WTC11 (cell line): Measurements from ENCODE around the gene GAS6. TPM values are rescaled to one million over a fixed set of nuclear protein-coding genes. Genes with fewer than 3 reads are reported as not detected.

ENCODE experiments used
- ATAC-seq: fragments of 200-7000 bp; cut with Tn5 transposase; 2 replicates; pipeline ENCODE4 v1.10.0; 2021; ENCODE audit warnings: mild to moderate bottlenecking, moderate library complexity
- CTCF ChIA-PET: fragments of 300-600 bp; sonication (Branson Sonifier 250); formaldehyde crosslinking; loops from one replicate; lab custom pipeline; 2021; ENCODE audit warnings: antibody characterized with exemption; lab: Charles Lee
- POLR2A ChIA-PET: fragments of 350-600 bp; sonication (Branson Sonifier 250); formaldehyde crosslinking; loops from one replicate; lab custom pipeline; 2021; ENCODE audit warnings: antibody characterized with exemption; lab: Charles Lee
- DNase-seq: peaks from one replicate; pipeline ENCODE4 v3.0.0; 2021; ENCODE audit warnings: low spot score
- H3K27ac Mint-ChIP-seq: 2 replicates; pipeline ENCODE4 v1.8.0; 2021; ENCODE audit warnings: mixed read lengths
- H3K27me3 Mint-ChIP-seq: 2 replicates; pipeline ENCODE4 v1.8.0; 2021; ENCODE audit warnings: low read depth, mild to moderate bottlenecking, moderate library complexity, mixed read lengths
- H3K36me3 Mint-ChIP-seq: 2 replicates; pipeline ENCODE4 v1.8.0; 2021; ENCODE audit warnings: mixed read lengths
- H3K4me1 Mint-ChIP-seq: 2 replicates; pipeline ENCODE4 v1.8.0; 2022; ENCODE audit warnings: mixed read lengths
- H3K4me3 Mint-ChIP-seq: 2 replicates; pipeline ENCODE4 v1.8.0; 2021; ENCODE audit warnings: mild to moderate bottlenecking, moderate library complexity, mixed read lengths
- H3K9me3 Mint-ChIP-seq: 2 replicates; pipeline ENCODE4 v1.8.0; 2021; ENCODE audit warnings: mixed read lengths
- ATF1 ChIP-seq: sonication (generic); formaldehyde crosslinking; IDR thresholded peaks from 2 replicates; pipeline ENCODE4 v1.8.1; 2023; ENCODE audit warnings: mild to moderate bottlenecking, moderate library complexity, missing genetic modification reagents
- ATF6 ChIP-seq: sonication (generic); formaldehyde crosslinking; IDR thresholded peaks from 2 replicates; pipeline ENCODE4 v1.8.1; 2023; ENCODE audit warnings: mild to moderate bottlenecking, missing genetic modification reagents
- CBFB ChIP-seq: sonication (generic); formaldehyde crosslinking; IDR thresholded peaks from 2 replicates; pipeline ENCODE4 v1.8.1; 2022; ENCODE audit warnings: mild to moderate bottlenecking, low read depth, missing genetic modification reagents
- EMX1 ChIP-seq: fragments of 250-450 bp; sonication (Bioruptor Pico); IDR thresholded peaks from 2 replicates; pipeline ENCODE4 v1.8.0; 2021; ENCODE audit warnings: mild to moderate bottlenecking
- FOXP1 ChIP-seq: sonication (generic); formaldehyde crosslinking; IDR thresholded peaks from 2 replicates; pipeline ENCODE4 v1.8.0; 2022; ENCODE audit warnings: missing genetic modification reagents, mild to moderate bottlenecking, moderate library complexity, borderline replicate concordance
- FOXP4 ChIP-seq: sonication (generic); formaldehyde crosslinking; IDR thresholded peaks from 2 replicates; pipeline ENCODE4 v1.8.0; 2022; ENCODE audit warnings: mild to moderate bottlenecking, missing genetic modification reagents
- JAZF1 ChIP-seq: fragments of 250-450 bp; sonication (Bioruptor Pico); IDR thresholded peaks from 2 replicates; pipeline ENCODE4 v1.9.0; 2021; ENCODE audit warnings: moderate library complexity, mild to moderate bottlenecking, inconsistent platforms
- NFE2L1 ChIP-seq: sonication (generic); formaldehyde crosslinking; IDR thresholded peaks from 2 replicates; pipeline ENCODE4 v1.8.1; 2023; ENCODE audit warnings: missing genetic modification reagents
- NR1H2 ChIP-seq: sonication (generic); formaldehyde crosslinking; IDR thresholded peaks from 2 replicates; pipeline ENCODE4 v1.9.0; 2021; ENCODE audit warnings: mild to moderate bottlenecking, moderate library complexity, missing genetic modification reagents
- SMAD4 ChIP-seq: sonication (generic); formaldehyde crosslinking; IDR thresholded peaks from 2 replicates; pipeline ENCODE4 v1.8.0; 2022; ENCODE audit warnings: mild to moderate bottlenecking, missing genetic modification reagents
- SP1 ChIP-seq: sonication (generic); formaldehyde crosslinking; conservative IDR thresholded peaks from 2 replicates; pipeline ENCODE4 v1.8.1; 2022; ENCODE audit warnings: missing genetic modification reagents
- TEAD4 ChIP-seq: sonication (generic); formaldehyde crosslinking; IDR thresholded peaks from 2 replicates; pipeline ENCODE4 v1.8.0; 2022; ENCODE audit warnings: mild to moderate bottlenecking, missing genetic modification reagents
- ZNF232 ChIP-seq: sonication (generic); formaldehyde crosslinking; IDR thresholded peaks from 2 replicates; pipeline ENCODE4 v1.8.0; 2022; ENCODE audit warnings: mild to moderate bottlenecking, missing genetic modification reagents
- ZNF317 ChIP-seq: sonication (generic); formaldehyde crosslinking; IDR thresholded peaks from 2 replicates; pipeline ENCODE4 v1.8.1; 2023; ENCODE audit warnings: low read depth, mild to moderate bottlenecking, moderate library complexity, missing genetic modification reagents, borderline replicate concordance
- ZNF423 ChIP-seq: fragments of 250-450 bp; sonication (Bioruptor Pico); IDR thresholded peaks from 2 replicates; pipeline ENCODE4 v2.1.2; 2022; ENCODE audit warnings: mild to moderate bottlenecking, moderate library complexity
- total RNA-seq: library from RNA; stranded (reverse); gene quantifications from 3 replicates; pipeline ENCODE4 v1.2.3, GENCODE V29; 2021
- TF ChIP-seq, protein P1 (sequence below): sonication (generic); formaldehyde crosslinking; IDR thresholded peaks from 2 replicates; pipeline ENCODE4 v1.8.0; 2022; ENCODE audit warnings: mild to moderate bottlenecking, missing genetic modification reagents
- TF ChIP-seq, protein P2 (sequence below): sonication (generic); formaldehyde crosslinking; IDR thresholded peaks from 2 replicates; pipeline ENCODE4 v1.8.1; 2022; ENCODE audit warnings: low read depth, missing genetic modification reagents, borderline replicate concordance
- TF ChIP-seq, protein P3 (sequence below): fragments of 250-450 bp; sonication (Bioruptor Pico); IDR thresholded peaks from 2 replicates; pipeline ENCODE4 v1.9.0; 2021; ENCODE audit warnings: mild to moderate bottlenecking
- TF ChIP-seq, protein P4 (sequence below): sonication (generic); formaldehyde crosslinking; IDR thresholded peaks from 2 replicates; pipeline ENCODE4 v1.8.1; 2023; ENCODE audit warnings: mild to moderate bottlenecking, missing genetic modification reagents, moderate library complexity
- TF ChIP-seq, protein P5 (sequence below): fragments of 250-450 bp; sonication (Bioruptor Pico); IDR thresholded peaks from 2 replicates; pipeline ENCODE4 v2.1.2; 2022; ENCODE audit warnings: mild to moderate bottlenecking, moderate library complexity
- TF ChIP-seq, protein P6 (sequence below): sonication (generic); formaldehyde crosslinking; IDR thresholded peaks from 2 replicates; pipeline ENCODE4 v1.8.0; 2023; ENCODE audit warnings: mild to moderate bottlenecking, missing genetic modification reagents

Gene GAS6
- total RNA-seq, 1 experiment from 2014 or later = 29.4 TPM

DNA sequence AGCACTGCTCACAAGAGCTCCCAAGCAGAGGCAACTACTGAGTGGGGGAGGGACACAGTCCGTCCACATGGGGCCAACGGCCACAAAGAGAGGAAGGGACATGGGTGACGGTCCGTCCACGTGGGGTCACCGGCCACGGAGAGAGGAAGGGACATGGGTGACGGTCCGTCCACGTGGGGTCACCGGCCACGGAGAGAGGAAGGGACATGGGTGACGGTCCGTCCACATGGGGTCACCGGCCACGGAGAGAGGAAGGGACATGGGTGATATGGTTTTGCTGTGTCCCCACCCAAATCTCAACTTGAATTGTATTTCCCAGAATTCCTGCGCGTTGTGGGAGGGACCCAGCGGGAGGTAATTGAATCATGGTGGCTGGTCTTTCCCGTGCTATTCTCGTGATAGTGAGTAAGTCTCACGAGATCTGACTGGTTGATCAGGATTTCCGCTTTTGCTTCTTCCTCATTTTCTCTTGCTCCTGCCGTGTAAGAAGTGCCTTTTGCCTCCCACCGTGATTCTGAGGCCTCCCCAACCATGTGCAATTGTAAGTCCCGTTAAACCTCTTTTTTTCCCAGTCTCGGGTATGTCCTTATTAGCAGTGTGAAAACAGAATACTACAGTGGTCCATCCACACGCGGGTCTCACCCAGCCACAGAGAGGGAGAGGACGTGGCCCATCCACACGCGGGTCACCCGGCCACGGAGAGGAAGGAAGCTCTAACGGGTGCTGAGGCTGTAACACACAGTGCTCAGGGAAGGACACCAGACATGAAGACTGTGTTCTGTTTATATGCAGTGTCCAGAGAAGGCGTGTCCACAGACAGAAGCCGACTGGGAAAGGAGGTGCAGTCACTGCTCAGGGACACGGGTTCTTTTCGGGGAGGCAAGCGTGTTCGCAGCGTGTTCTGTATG, 48.5 kb downstream of the GAS6 start:
- Mint-ChIP-seq H3K27me3 (no peaks in the 10 kb centered on the region; the same call in 1 of the 2 replicates), H3K4me1 (peaks cover 6% of the 10 kb centered on the region), H3K9me3 (no peaks in the 10 kb centered on the region; the same call in 1 of the 2 replicates), H3K36me3 (no peaks in the 10 kb centered on the region), H3K4me3 (no peak overlapping the region), H3K27ac (peak overlapping the region; percentile 10; the same call in 1 of the 2 replicates)
- TF ChIP-seq, protein P1, sequence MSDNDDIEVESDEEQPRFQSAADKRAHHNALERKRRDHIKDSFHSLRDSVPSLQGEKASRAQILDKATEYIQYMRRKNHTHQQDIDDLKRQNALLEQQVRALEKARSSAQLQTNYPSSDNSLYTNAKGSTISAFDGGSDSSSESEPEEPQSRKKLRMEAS (CRISPR knock-in tag) = no peak
- TF ChIP-seq FOXP1 (no peak), NFE2L1 (CRISPR knock-in tag) (no peak), SMAD4 (CRISPR knock-in tag) (no peak), NR1H2 (CRISPR knock-in tag) (no peak), ATF1 (CRISPR knock-in tag) (no peak), EMX1 (no peak), ZNF423 (CRISPR knock-in tag) (no peak), FOXP4 (no peak), JAZF1 (CRISPR knock-in tag) (no peak), ZNF317 (CRISPR knock-in tag) (no peak)
- TF ChIP-seq, protein P2, sequence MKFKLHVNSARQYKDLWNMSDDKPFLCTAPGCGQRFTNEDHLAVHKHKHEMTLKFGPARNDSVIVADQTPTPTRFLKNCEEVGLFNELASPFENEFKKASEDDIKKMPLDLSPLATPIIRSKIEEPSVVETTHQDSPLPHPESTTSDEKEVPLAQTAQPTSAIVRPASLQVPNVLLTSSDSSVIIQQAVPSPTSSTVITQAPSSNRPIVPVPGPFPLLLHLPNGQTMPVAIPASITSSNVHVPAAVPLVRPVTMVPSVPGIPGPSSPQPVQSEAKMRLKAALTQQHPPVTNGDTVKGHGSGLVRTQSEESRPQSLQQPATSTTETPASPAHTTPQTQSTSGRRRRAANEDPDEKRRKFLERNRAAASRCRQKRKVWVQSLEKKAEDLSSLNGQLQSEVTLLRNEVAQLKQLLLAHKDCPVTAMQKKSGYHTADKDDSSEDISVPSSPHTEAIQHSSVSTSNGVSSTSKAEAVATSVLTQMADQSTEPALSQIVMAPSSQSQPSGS (CRISPR knock-in tag) = no peak
- TF ChIP-seq, protein P3, sequence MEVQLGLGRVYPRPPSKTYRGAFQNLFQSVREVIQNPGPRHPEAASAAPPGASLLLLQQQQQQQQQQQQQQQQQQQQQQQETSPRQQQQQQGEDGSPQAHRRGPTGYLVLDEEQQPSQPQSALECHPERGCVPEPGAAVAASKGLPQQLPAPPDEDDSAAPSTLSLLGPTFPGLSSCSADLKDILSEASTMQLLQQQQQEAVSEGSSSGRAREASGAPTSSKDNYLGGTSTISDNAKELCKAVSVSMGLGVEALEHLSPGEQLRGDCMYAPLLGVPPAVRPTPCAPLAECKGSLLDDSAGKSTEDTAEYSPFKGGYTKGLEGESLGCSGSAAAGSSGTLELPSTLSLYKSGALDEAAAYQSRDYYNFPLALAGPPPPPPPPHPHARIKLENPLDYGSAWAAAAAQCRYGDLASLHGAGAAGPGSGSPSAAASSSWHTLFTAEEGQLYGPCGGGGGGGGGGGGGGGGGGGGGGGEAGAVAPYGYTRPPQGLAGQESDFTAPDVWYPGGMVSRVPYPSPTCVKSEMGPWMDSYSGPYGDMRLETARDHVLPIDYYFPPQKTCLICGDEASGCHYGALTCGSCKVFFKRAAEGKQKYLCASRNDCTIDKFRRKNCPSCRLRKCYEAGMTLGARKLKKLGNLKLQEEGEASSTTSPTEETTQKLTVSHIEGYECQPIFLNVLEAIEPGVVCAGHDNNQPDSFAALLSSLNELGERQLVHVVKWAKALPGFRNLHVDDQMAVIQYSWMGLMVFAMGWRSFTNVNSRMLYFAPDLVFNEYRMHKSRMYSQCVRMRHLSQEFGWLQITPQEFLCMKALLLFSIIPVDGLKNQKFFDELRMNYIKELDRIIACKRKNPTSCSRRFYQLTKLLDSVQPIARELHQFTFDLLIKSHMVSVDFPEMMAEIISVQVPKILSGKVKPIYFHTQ (CRISPR knock-in tag) = no peak
- TF ChIP-seq, protein P4, sequence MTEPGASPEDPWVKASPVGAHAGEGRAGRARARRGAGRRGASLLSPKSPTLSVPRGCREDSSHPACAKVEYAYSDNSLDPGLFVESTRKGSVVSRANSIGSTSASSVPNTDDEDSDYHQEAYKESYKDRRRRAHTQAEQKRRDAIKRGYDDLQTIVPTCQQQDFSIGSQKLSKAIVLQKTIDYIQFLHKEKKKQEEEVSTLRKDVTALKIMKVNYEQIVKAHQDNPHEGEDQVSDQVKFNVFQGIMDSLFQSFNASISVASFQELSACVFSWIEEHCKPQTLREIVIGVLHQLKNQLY = no peak
- TF ChIP-seq, protein P5, sequence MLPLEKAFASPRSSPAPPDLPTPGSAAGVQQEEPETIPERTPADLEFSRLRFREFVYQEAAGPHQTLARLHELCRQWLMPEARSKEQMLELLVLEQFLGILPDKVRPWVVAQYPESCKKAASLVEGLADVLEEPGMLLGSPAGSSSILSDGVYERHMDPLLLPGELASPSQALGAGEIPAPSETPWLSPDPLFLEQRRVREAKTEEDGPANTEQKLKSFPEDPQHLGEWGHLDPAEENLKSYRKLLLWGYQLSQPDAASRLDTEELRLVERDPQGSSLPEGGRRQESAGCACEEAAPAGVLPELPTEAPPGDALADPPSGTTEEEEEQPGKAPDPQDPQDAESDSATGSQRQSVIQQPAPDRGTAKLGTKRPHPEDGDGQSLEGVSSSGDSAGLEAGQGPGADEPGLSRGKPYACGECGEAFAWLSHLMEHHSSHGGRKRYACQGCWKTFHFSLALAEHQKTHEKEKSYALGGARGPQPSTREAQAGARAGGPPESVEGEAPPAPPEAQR = no peak
- ChIA-PET POLR2A (no interaction called here), CTCF (interaction anchor here (1.4 kb wide), 1 partner anchor 69 kb away, joined by 3 read pairs; no protein-coding TSS in a partner anchor)
- ATAC-seq = no peak
- DNase-seq = no peak

DNA sequence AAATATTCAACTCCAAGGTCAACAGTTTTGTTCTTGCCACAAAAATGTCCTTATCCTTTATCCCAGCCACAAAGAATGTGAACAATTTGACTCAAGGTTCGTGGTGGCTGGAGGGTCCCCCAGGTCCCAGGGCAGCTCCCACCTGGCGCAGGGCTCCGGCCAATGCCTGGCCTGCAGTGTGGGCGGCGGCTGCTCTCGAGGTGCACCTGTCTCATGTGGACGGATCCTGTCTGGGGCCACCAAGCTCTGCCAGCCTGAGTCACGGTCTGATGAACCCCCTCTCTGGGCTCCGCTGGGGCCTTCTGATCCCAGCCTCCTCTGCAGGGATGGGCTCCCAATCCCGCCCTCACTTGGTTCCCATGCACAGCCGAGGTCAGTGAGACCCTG, 49.4 kb downstream of the GAS6 start:
- POLR2A ChIA-PET = no interaction called here
- DNase-seq = no peak
- TF ChIP-seq SP1 = no peak
- TF ChIP-seq, protein P6, sequence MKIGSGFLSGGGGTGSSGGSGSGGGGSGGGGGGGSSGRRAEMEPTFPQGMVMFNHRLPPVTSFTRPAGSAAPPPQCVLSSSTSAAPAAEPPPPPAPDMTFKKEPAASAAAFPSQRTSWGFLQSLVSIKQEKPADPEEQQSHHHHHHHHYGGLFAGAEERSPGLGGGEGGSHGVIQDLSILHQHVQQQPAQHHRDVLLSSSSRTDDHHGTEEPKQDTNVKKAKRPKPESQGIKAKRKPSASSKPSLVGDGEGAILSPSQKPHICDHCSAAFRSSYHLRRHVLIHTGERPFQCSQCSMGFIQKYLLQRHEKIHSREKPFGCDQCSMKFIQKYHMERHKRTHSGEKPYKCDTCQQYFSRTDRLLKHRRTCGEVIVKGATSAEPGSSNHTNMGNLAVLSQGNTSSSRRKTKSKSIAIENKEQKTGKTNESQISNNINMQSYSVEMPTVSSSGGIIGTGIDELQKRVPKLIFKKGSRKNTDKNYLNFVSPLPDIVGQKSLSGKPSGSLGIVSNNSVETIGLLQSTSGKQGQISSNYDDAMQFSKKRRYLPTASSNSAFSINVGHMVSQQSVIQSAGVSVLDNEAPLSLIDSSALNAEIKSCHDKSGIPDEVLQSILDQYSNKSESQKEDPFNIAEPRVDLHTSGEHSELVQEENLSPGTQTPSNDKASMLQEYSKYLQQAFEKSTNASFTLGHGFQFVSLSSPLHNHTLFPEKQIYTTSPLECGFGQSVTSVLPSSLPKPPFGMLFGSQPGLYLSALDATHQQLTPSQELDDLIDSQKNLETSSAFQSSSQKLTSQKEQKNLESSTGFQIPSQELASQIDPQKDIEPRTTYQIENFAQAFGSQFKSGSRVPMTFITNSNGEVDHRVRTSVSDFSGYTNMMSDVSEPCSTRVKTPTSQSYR (CRISPR knock-in tag) = no peak
- TF ChIP-seq ATF6 = no peak
- TF ChIP-seq ZNF423 (CRISPR knock-in tag) = no peak
- TF ChIP-seq ZNF232 = no peak
- TF ChIP-seq CBFB (CRISPR knock-in tag) = no peak
- TF ChIP-seq TEAD4 = no peak

More for the DNA sequence above, 49.4 kb downstream of the GAS6 start:
- H3K27me3 Mint-ChIP-seq = no peaks in the 10 kb centered on the region; the same call in 1 of the 2 replicates
- peaks cover 6% of the 10 kb centered on the region for H3K4me1 Mint-ChIP-seq
- H3K9me3 Mint-ChIP-seq = peaks cover 3% of the 10 kb centered on the region; the same call in 1 of the 2 replicates
- CTCF ChIA-PET = interaction anchor here (0.8 to 1.4 kb wide), 5 partner anchors 12 to 414 kb away, joined by 3 to 6 read pairs (median 3); partner anchors contain the start of gene TMEM255B
- H3K4me3 Mint-ChIP-seq = no peak overlapping the region
- no peak for ATAC-seq
- no peaks in the 10 kb centered on the region for H3K36me3 Mint-ChIP-seq
- H3K27ac Mint-ChIP-seq = peak overlapping the region; percentile 43; the same call in 1 of the 2 replicates
